GM21619 (cell line): ENCODE measurements around the gene NELL2.
"Not testable (repeated sequence)": the region's sequence is repeated elsewhere in the genome, so short reads cannot be mapped to it uniquely, and the experiment has no call there.

Source experiments
- ATAC-seq: cut with Tn5 transposase; IDR thresholded peaks from one replicate; pipeline ENCODE4 v1.9.1; 2021; ENCODE audit not compliant: unreplicated experiment

Gene NELL2

GRCh38 chr12:44779766-44780165, 96.3 kb downstream of the NELL2 start:
- ATAC-seq: no peak

DNA sequence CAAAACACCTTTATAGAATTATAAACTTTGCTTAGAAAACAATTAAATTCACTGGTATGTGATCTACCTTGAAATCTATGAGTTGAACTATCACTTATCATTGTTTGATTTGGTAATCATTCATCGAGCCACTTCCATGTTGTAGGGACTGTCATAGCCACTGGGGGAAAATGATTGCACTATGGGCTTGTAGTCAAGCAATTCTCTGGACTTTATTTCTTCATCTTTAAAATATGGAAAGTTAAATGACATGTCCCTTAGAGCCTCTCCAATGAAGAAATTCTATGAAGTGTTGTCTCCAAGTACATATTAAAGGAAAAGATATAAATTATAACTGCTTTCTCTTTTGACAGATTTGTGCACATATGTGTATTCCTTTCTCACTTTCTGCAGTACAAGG, 97.3 kb downstream of the NELL2 start:
- no peak for ATAC-seq

GRCh38 chr12:44777044-44777443, 99.1 kb downstream of the NELL2 start:
- ATAC-seq: no peak

GRCh38 chr12:44775901-44776300, 100.2 kb downstream of the NELL2 start:
- no peak for ATAC-seq

DNA sequence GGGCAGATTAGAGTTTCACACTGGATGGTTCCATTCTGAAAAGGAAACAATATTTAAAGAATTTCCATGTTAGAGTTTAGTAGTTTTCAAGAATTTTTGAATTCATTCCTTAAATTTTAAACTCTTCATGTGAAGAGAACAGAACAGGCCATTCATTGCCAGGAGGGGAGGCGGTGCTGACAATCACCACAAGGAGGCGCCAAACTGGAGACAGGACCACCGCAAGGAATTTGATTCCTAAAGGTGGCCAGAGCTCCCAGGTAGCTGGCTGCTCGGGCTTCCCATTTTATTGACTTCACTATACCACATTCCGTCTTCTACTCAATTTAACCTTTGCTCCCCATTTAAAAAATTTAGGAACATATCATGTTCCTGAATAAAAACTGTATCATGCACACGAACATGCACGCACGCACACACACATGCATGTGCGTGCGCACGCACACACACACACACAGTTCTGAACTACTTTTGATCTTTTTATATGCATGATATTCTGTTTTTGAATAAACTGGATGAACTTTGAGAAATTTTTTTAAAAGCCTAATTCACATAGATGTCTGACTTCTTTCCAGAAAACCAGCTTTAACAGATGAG, 101.2 kb downstream of the NELL2 start:
- peak; percentile 54 for ATAC-seq

DNA sequence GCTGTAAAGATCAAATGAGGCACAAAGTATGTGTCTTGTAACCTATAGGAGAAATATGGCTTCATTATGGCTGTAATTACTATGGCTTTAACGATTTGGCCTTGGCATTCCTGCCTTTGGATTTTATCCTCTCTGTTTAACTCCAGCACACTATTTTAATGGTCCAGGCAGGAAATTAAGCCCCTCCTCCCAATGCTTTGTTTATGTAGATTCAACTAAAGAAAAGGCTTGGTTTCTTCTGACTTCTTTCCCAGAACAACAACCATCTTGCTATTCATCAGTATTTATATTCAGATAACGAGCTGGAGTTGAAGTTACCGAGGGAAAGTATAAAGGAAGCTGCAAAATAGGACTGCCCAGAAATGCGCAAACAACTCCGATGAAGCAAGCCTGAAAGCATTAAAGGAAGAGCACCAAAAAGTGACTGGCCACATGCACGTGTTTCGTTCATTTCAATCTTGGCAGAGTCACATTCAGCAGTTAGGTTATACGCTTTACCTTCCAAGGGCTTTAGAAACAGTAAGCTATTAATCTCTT, 104.6 kb downstream of the NELL2 start:
- ATAC-seq: no peak

- no peak for ATAC-seq
Measured at GRCh38 chr12:44765796-44766195, 110.3 kb downstream of the NELL2 start.

- no peak for ATAC-seq
Measured at GRCh38 chr12:44763021-44763420, 113.1 kb downstream of the NELL2 start.

- ATAC-seq: no peak
Measured at GRCh38 chr12:44759289-44759688, 116.8 kb downstream of the NELL2 start.

GRCh38 chr12:44750468-44750867, 125.6 kb downstream of the NELL2 start:
- no peak for ATAC-seq

- no peak for ATAC-seq
Measured at GRCh38 chr12:44749566-44749965, 126.5 kb downstream of the NELL2 start.

GRCh38 chr12:44748950-44749468, 127.1 kb downstream of the NELL2 start:
- ATAC-seq: no peak

DNA sequence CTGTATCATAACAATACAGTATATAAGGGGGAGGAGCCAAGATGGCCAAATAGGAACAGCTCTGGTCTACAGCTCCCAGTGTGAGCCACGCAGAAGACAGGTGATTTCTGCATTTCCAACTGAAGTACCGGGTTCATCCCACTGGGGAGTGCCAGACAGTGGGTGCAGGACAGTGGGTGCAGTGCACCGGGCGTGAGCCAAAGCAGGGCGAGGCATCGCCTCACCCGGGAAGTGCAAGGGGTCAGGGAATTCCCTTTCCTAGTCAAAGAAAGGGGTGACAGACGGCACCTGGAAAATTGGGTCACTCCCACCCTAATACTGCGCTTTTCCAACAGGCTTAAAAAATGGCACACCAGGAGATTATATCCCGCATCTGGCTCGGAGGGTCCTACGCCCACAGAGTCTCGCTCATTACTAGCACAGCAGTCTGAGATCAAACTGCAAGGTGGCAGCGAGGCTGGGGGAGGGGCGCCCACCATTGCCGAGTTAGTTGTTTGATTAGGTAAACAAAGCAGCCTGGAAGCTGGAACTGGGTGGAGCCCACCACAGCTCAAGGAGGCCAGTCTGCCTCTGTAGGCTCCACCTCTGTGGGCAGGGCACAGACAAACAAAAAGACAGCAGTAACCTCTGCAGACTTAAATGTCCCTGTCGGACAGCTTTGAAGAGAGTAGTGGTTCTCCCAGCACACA, 134.7 kb downstream of the NELL2 start:
- ATAC-seq: not testable (repeated sequence)

DNA sequence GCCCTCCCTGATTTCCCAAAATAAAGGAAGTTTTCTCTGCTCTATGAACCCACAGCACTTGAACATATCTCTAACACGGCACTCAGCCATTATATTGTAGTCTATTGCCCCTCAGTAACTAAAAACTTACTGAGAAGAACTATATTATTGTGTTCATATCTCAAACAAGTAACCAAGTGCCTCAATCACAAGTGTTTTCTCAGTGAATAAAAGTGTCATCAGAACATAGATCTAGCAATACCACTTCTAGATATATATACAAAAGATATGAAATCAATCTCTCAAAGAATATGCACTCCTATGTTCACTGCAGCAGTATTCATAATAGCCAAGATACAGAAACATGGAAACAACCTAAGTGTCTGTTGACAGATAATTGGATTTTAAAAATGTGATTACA, 138.1 kb downstream of the NELL2 start:
- no peak for ATAC-seq

GRCh38 chr12:44728566-44728965, 147.5 kb downstream of the NELL2 start:
- no peak for ATAC-seq

GRCh38 chr12:44720265-44720664, 155.8 kb downstream of the NELL2 start:
- ATAC-seq: no peak

GRCh38 chr12:44717612-44718011, 158.5 kb downstream of the NELL2 start:
- ATAC-seq: no peak

DNA sequence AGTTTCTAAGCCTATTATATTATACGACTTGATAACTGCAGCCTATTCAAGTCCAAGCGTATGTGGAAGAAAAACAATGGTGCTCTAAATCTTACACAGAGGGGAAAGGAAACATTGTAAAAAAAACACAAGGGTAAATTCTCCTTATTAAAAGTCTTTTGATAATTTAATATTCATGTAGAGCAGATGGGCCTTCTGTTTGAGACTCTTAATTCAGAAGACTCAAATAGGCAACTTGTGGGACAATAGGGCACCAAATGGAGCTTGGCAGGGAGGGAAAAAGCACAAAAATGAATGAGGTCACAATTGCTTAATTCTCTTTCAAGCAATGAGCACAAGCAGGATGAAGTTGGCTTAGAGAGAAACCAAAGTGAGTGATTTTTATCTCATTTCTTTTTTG, 159.4 kb downstream of the NELL2 start:
- no peak for ATAC-seq

GRCh38 chr12:44711736-44712135, 164.4 kb downstream of the NELL2 start:
- ATAC-seq: no peak

GRCh38 chr12:44709166-44709565, 166.9 kb downstream of the NELL2 start:
- no peak for ATAC-seq

DNA sequence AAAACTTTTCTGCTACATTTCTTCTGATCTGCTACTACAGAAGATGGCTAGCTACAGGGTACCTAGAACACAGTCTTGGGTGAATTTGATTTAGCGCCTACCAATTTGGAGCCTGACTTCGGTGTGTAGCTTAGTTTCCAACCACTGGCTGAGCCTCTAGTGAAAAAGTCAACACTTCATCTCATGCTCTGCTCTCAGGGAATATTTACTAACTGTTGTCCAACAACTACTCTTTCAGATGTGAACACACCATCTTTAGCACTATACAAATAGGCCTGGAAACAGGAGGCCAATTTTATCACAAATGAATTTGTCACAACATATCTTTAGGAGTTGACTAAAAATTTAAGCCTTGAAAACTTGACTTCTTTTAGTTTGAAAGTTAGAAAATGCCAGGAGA, 167.9 kb downstream of the NELL2 start:
- no peak for ATAC-seq

GRCh38 chr12:44703182-44703910, 172.8 kb downstream of the NELL2 start:
- ATAC-seq: no peak
